Measurements from ENCODE around the gene FTO. TPM values are rescaled to one million over a fixed set of nuclear protein-coding genes. Genes with fewer than 3 reads are reported as not detected.

FTO gene
- total RNA-seq, 1 experiment from 2014 or later: 129 TPM

DNA sequence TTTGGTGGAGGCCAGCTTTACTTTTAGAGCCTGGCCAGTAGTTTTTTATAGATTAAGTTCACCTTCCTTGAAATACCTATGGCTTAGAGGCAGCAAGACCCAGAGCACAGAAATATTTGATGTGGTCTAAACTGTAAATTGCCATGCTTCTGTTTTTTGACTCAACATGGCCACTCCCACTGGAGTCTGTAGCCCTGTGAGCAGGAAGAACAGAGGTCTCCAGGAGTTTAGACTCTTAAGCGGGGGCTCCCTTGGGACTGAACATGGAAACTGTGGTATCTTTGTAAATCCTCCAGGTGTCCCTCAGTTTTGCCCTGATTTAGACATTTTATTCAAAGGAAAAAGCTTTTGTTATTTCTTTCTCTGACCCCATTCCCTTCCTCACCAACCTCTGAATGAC, 145.6 kb downstream of the FTO start:
- no peak overlapping the region for H3K4me3 ChIP-seq
- H3K9me3 ChIP-seq (replicated peaks): no peaks in the 10 kb centered on the region
- DNase-seq: peak; percentile 9 to 24
- H3K36me3 ChIP-seq: no peaks in the 10 kb centered on the region
- peaks cover 21% of the 10 kb centered on the region for H3K4me1 ChIP-seq
- H3K27ac ChIP-seq: no peak overlapping the region
- no peaks in the 10 kb centered on the region for H3K27me3 ChIP-seq

DNA sequence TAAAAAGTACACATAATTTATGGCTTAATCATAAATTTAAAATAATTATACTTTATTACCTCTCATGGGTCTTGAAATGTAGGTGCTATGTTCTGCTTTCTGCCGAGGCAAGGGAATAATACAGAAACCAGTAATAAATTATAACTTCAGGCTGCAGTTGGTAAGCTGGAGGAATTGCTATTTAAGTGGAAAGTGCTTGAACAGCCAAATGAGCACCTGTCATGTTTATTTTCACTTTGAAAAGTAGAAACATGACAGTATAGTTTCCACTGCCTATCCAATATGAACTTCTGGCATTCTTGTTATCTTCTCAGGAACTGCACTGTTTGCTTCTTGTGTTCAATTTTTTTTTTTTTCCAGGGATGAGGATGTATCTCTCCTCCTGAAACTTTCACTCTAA, 146.0 kb downstream of the FTO start:
- DNase-seq: no peak
- Histone ChIP-seq H3K4me3 (no peak overlapping the region), H3K27me3 (no peaks in the 10 kb centered on the region), H3K9me3 (replicated peaks) (no peaks in the 10 kb centered on the region), H3K27ac (no peak overlapping the region), H3K4me1 (peaks cover 20% of the 10 kb centered on the region), H3K36me3 (no peaks in the 10 kb centered on the region)

DNA sequence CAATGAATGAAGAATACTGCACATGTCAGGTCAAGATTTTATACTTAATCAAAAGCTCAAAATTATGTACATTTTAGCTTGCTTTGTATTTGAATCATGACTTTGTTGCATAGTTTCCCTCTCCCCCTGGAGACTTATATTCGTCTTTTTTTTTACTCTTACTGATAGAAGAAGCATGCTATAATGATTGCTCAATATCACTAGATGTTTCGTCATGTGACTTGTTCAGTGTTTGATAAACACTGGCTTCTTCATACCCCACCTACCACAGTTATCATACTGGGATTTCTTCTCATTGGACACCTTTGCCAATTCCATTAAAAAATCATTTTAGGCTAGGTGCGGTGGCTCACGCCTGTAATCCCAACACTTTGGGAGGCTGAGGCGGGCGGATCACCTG, 148.7 kb downstream of the FTO start:
- Histone ChIP-seq H3K4me1 (peaks cover 17% of the 10 kb centered on the region), H3K27me3 (no peaks in the 10 kb centered on the region), H3K36me3 (no peaks in the 10 kb centered on the region), H3K4me3 (no peak overlapping the region), H3K27ac (no peak overlapping the region), H3K9me3 (replicated peaks) (no peaks in the 10 kb centered on the region)
- no peak for DNase-seq

DNA sequence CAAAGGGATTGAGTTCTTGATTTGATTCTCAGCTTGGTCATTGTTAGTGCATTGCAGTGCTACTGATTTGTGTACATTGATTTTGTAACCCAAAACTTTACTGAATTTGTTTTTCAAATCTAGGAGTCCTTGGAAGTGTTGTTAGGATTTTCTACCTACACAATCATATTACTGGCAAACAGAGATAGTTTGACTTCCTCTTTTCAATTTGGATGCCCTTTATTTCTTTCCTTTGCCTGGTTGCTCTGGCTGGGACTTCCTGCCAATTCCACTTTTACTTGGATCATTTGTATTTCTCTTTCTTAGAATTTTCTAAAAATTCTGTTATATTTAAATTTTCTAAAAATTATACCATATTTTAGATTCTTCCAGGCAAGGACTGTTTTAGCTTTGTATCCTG, 151.1 kb downstream of the FTO start:
- H3K27ac ChIP-seq: no peak overlapping the region
- H3K36me3 ChIP-seq: no peaks in the 10 kb centered on the region; the same call in 1 of the 2 replicates
- H3K4me1 ChIP-seq: peaks cover 5% of the 10 kb centered on the region; the same call in 1 of the 2 replicates
- DNase-seq: no peak
- H3K9me3 ChIP-seq (replicated peaks): no peaks in the 10 kb centered on the region
- H3K4me3 ChIP-seq: no peak overlapping the region
- H3K27me3 ChIP-seq: no peaks in the 10 kb centered on the region

DNA sequence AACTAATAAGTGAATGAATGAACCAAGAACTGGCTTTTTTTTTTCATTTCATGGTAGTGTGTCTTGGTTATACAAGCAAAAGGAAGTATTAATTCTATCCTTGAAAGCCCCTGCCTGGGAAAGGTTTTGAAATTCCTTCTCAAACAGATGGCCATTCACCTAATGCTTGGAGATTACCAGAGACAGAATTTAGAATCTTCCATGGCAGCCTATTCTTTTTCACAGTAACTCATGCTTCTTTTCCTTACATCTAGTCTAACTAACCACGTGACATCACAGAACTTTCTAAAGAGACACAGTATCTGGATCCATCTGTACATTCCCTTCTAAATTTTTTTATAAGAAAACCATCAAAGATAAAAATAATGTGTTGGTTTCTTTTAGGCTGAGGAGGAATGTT, 151.6 kb downstream of the FTO start:
- no peak overlapping the region for H3K4me3 ChIP-seq
- no peak overlapping the region for H3K27ac ChIP-seq
- no peaks in the 10 kb centered on the region for H3K9me3 ChIP-seq (replicated peaks)
- H3K36me3 ChIP-seq: no peaks in the 10 kb centered on the region; the same call in 1 of the 2 replicates
- H3K27me3 ChIP-seq: no peaks in the 10 kb centered on the region
- H3K4me1 ChIP-seq: peaks cover under 1% of the 10 kb centered on the region; the same call in 1 of the 2 replicates
- no peak for DNase-seq

DNA sequence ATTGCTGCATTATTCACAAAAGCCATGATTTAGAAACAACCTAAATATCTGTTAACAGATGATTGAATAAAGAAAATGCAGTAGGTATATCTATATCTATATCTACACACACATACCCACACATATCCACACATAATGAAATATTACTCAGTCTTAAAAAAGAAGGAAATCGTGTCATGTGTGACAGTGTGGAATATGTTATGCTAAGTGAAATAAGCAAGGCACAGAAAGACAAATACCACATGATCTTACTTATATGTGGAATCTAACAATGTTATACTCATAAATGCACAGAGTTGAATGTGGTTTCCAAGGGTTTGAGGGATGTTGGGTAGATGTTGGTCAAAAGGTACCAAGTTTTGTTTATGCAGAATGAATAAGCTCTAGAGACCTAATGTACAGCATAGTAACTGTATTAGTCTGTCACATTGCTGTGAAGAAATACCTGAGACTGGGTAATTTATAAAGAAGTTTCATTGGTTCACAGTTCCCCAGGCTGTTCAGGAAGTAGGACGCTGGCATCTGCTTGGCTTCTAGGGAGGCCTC, 156.1 kb downstream of the FTO start:
- Histone ChIP-seq H3K27ac (no peak overlapping the region), H3K36me3 (no peaks in the 10 kb centered on the region; the same call in 1 of the 2 replicates), H3K4me3 (no peak overlapping the region), H3K9me3 (replicated peaks) (no peaks in the 10 kb centered on the region), H3K4me1 (no peaks in the 10 kb centered on the region), H3K27me3 (no peaks in the 10 kb centered on the region)
- no peak for DNase-seq

DNA sequence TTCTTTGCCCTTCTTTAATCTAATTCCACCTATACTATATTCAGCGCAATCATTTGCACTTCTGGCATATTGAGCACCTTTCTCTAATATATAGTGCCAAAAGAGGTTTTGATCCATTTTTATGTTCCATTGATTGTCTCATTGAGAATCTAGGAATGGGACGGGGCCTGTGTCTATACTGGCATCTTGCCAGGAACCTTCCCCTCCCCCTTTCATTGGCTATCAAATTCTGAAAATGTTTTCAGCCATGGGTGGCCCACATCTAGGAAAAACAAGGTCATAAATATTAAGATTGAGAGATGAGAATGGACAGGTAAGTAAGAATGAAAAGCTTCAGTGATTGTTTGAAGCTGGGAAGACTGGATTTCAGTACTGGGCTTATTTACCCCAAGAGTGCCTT, 159.9 kb downstream of the FTO start:
- H3K4me1 ChIP-seq: no peaks in the 10 kb centered on the region
- no peaks in the 10 kb centered on the region for H3K27me3 ChIP-seq
- no peak for DNase-seq
- H3K9me3 ChIP-seq (replicated peaks): no peaks in the 10 kb centered on the region
- peaks cover 3% of the 10 kb centered on the region for H3K36me3 ChIP-seq
- H3K27ac ChIP-seq: no peak overlapping the region
- H3K4me3 ChIP-seq: no peak overlapping the region

DNA sequence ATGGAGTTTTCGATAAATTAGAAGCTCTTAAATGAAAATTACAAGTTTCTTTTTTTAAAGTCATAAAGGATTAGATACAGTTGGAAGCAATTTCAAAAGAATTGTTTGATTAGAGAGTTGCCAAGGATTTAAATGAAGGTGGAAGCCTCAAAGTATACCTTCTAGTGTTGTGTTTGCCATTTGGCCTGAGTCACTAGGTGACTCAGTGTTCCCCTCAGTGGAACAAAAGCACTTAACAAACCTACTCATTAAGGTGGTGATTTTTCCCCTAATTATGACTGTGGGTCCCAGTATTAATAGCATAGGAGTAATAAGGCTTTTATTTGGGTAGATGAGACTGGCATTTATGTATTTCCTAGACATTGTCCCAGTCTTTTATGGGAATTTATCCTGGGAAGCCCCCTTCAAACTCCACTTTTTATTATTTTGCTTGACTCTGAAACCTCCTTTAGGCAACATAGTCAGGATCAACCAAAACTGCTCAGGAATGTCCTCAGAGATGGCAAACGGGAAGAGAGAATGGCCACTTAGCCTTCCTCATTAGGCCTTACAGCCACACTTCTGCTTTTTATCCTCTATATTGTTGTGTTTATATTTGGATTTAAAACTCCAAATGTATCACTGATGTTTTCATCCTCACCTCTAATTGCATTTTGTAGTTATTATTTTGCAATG, 161.0 kb downstream of the FTO start:
- H3K4me1 ChIP-seq: no peaks in the 10 kb centered on the region
- H3K9me3 ChIP-seq (replicated peaks): no peaks in the 10 kb centered on the region
- H3K27me3 ChIP-seq: no peaks in the 10 kb centered on the region
- DNase-seq: no peak
- no peak overlapping the region for H3K27ac ChIP-seq
- no peak overlapping the region for H3K4me3 ChIP-seq
- peaks cover 3% of the 10 kb centered on the region for H3K36me3 ChIP-seq

DNA sequence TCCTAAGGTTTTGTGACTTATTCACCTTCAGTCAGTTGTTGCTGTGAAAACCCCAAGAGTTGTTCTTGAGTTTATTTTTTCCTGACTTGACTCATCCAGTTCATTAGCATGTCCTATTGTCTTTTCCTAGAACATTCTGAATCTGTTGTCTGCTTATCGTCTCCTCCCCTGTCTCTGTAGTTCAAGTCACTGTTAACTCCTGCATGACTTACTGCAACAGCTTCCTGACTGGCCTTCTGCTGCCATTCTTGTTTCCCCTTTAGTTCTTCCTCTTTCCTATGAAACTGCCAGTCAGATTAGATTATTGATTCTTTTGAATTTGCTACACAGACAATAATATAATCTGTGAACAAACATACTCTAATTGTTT, 161.5 kb downstream of the FTO start:
- H3K4me3 ChIP-seq: no peak overlapping the region
- DNase-seq: no peak
- peaks cover 3% of the 10 kb centered on the region; the same call in 1 of the 2 replicates for H3K36me3 ChIP-seq
- no peaks in the 10 kb centered on the region for H3K27me3 ChIP-seq
- no peaks in the 10 kb centered on the region for H3K4me1 ChIP-seq
- no peak overlapping the region for H3K27ac ChIP-seq
- no peaks in the 10 kb centered on the region for H3K9me3 ChIP-seq (replicated peaks)

DNA sequence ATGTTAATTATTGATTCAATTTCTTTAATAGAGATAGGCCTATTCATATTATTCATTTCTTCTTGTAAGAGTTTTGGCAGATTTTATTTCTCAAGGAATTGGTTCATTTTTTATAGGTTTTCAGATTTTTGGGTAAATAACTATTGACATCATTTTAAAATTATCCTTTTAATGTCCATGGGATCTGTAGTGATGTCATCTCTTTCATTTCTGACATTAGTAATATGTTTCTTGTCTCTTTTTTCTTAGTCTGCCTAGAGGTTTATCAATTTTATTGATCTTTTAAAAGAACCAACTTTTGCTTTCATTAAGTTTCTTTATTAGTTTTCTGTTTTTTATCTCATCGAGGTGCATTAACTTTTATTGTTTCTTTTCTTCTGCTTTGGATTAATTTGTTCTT, 162.6 kb downstream of the FTO start:
- H3K27ac ChIP-seq: no peak overlapping the region
- no peak overlapping the region for H3K4me3 ChIP-seq
- H3K36me3 ChIP-seq: peaks cover 3% of the 10 kb centered on the region; the same call in 1 of the 2 replicates
- DNase-seq: no peak
- 0 out of 2 replicates have a peak, but pooled peaks cover 3% of the 10 kb centered on the region for H3K9me3 ChIP-seq (replicated peaks)
- no peaks in the 10 kb centered on the region for H3K4me1 ChIP-seq
- no peaks in the 10 kb centered on the region for H3K27me3 ChIP-seq

DNA sequence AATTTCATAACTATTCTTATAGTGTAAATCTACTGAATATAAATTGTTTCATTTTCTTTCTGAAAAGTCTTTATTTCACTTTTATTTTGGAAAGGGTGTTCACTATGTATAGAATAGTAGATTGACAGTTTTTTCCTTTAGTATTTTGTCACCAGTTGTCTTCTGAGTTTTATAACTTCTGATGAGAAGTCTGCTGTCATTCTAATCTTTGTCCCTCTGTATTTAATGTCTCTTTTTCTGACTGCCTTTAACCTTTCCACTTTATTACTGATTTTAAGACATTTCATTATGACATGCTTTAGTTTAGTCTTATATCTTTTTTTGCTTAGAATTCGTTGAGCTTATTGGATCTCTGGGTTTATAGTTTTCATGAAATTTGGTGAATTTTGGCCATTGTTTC, 166.9 kb downstream of the FTO start:
- Histone ChIP-seq H3K36me3 (peaks cover 11% of the 10 kb centered on the region; the same call in 1 of the 2 replicates), H3K9me3 (replicated peaks) (0 out of 2 replicates have a peak, but pooled peaks cover 3% of the 10 kb centered on the region), H3K27ac (no peak overlapping the region), H3K4me1 (no peaks in the 10 kb centered on the region), H3K27me3 (no peaks in the 10 kb centered on the region), H3K4me3 (no peak overlapping the region)
- DNase-seq: no peak

DNA sequence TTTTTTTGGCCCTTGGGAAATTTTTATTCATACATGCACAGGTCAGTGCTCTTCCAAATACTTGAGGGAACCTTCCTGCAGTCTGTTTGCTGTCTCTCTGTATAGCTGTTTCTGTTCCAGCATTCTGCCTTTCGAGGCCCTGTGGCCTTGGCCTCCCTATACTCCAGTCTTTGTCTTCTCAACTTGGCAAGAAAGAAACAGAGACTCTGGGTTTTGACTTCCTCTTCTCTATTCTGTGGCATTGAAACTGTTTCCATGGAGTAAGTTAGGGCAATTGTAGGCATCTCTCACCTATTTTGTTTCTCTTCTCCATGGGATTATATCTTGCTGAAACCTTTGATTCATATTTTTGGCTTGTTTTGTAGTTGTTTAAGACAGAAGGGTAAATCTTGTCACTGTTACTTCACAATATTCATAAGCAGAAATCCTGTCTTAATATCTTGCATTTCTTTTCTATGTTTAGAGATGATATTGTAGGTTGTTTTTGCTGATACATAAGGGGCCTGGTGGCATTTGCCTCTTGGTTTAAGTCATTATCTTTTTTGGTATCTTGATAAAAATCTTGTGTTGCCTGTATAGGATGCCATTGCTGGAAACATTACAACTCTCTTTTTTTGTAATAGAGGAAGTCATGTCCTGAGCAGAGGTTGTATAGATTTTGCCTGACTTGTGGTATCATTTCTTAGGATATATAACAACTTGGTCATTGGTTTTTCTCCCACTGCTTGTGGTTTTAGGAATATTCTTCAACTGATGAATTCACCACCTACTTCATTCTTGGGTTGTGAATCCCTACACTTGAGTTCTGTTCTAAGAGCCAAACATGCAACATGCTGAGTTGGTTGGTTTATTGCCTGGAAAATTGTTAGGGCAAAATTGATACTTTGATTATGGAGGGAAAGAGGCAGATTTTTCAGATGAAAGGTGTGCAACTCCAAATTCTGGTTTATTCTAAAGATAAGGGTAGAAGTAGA, 168.6 kb downstream of the FTO start:
- no peak for DNase-seq
- Histone ChIP-seq H3K27ac (no peak overlapping the region), H3K9me3 (replicated peaks) (0 out of 2 replicates have a peak, but pooled peaks cover 3% of the 10 kb centered on the region)

DNA sequence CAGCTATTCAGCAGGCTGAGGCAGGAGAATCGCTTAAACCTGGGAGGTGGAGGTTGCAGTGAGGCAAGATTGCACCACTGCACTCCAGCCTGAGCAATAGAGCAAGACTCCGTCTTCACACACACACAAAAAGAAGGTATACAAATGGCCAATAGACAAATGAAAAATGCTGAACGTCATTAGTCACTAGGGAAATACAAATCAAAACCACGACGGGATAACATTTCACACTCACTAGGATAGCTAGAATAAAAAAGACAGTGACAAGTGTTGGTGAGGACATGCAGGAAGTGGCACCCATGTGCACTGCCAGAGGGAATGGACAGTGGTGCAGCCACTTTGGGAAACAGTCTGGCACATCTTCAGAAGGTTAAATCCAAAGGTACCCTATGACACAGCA, 172.9 kb downstream of the FTO start:
- Histone ChIP-seq H3K4me3 (no peak overlapping the region), H3K4me1 (no peaks in the 10 kb centered on the region), H3K36me3 (peaks cover 19% of the 10 kb centered on the region), H3K27me3 (no peaks in the 10 kb centered on the region), H3K9me3 (replicated peaks) (no peaks in the 10 kb centered on the region), H3K27ac (no peak overlapping the region)
- DNase-seq: peak in 1 of 2 experiments; percentile 40

More for the DNA sequence above, 168.6 kb downstream of the FTO start:
- H3K4me3 ChIP-seq: no peak overlapping the region
- H3K27me3 ChIP-seq: no peaks in the 10 kb centered on the region
- H3K36me3 ChIP-seq: peaks cover 11% of the 10 kb centered on the region; the same call in 1 of the 2 replicates
- H3K4me1 ChIP-seq: no peaks in the 10 kb centered on the region

DNA sequence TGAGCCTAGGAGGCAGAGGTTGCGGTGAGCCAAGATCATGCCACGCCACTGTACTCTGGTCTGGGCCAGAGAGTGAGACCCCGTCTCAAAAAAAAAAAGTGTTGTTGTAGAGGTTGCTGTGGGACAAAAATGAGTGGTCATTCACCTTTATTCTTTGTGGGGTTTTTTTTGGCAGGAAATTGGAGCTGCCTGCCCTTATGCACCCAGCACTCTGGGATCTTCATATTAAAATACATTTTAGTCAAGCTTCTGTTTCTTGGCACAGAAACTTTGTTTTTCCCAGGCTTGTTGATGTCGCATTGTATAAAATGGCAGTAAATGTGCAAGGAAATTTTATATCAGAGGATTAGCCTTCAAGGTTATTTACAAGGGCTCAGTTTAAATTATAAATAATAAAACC, 174.3 kb downstream of the FTO start:
- Histone ChIP-seq H3K27ac (no peak overlapping the region), H3K9me3 (replicated peaks) (no peaks in the 10 kb centered on the region), H3K4me3 (no peak overlapping the region), H3K4me1 (no peaks in the 10 kb centered on the region), H3K36me3 (peaks cover 22% of the 10 kb centered on the region), H3K27me3 (no peaks in the 10 kb centered on the region)
- DNase-seq: no peak

DNA sequence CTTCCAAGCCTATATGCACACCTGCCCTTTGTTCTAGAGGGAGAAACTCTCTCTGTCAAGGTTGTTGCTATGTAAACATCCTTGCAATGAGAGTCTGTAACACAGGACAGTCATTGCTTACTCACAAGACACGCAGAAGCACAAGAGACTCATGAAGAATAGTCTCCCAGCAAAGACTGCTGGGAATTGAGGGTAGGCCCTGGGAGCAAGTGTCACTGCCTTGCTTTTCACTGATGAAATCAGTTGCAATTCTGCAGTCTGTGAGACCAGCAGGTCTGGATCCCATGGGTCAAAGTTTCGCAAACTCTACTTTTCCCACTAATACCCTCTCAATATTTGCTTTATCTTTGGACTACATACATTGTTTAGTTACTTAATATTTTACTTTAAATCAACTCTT, 177.4 kb downstream of the FTO start:
- Histone ChIP-seq H3K27me3 (no peaks in the 10 kb centered on the region), H3K4me1 (no peaks in the 10 kb centered on the region), H3K36me3 (peaks cover 14% of the 10 kb centered on the region), H3K4me3 (no peak overlapping the region), H3K27ac (no peak overlapping the region), H3K9me3 (replicated peaks) (no peaks in the 10 kb centered on the region)
- no peak for DNase-seq
